ENCODE data around the gene TXK.

Gene TXK

DNA sequence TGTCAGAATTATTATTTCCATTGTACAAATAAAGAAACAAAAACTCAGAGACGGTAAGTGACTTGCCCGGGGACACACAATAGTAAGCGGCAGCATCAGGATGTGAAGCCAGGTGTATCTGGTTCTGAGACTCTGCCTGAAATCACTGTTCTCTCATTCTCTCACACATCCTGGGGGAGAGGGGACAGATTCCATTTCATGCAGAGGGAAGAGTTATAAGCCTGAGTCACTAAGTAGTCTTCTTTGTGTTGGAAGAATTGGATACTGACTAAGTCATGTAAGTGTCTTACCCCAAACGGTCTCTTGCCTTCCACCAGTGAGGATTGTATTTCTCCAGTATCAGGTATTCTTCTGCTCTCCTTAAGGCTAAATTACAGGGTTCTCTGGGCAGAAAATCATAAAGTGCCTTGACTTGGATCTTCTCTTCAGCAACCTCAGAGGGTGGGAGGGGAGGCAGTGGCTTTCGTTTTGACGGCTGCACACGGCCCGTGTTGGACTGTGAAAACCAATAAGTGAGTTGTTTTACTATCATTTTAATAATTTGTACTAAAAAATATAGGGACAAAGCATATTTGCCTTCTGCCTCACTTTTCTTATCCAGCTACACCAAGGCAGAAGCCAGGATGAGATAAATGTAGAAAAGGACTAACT, 21.9 kb downstream of the TXK start:
- no peaks in the 10 kb centered on the region for H3K9me2 ChIP-seq (replicated peaks; ENCODE audit: low read depth, low read length)
- TF ChIP-seq EZH2phosphoT487 (IDR thresholded peaks at IDR 0.05; ENCODE audit: borderline replicate concordance), result no peak
- TF ChIP-seq, protein P1, sequence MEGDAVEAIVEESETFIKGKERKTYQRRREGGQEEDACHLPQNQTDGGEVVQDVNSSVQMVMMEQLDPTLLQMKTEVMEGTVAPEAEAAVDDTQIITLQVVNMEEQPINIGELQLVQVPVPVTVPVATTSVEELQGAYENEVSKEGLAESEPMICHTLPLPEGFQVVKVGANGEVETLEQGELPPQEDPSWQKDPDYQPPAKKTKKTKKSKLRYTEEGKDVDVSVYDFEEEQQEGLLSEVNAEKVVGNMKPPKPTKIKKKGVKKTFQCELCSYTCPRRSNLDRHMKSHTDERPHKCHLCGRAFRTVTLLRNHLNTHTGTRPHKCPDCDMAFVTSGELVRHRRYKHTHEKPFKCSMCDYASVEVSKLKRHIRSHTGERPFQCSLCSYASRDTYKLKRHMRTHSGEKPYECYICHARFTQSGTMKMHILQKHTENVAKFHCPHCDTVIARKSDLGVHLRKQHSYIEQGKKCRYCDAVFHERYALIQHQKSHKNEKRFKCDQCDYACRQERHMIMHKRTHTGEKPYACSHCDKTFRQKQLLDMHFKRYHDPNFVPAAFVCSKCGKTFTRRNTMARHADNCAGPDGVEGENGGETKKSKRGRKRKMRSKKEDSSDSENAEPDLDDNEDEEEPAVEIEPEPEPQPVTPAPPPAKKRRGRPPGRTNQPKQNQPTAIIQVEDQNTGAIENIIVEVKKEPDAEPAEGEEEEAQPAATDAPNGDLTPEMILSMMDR (conservative IDR thresholded peaks at IDR 0.05; ENCODE audit: low read length), result no peak
- peak overlapping the region; percentile 74 for H3K4me3 ChIP-seq (ENCODE audit: low read length, poor library complexity, severe bottlenecking)
- peak overlapping the region; percentile 57; the same call in 1 of the 2 replicates for H2AFZ ChIP-seq (ENCODE audit: low read length)
- no peaks in the 10 kb centered on the region for H3K79me2 ChIP-seq (ENCODE audit: insufficient read depth, low read length)
- H3K27me3 ChIP-seq (ENCODE audit: insufficient read depth, low read length, poor library complexity, severe bottlenecking), result no peaks in the 10 kb centered on the region
- no peaks in the 10 kb centered on the region for H3F3A ChIP-seq (ENCODE audit: low read depth)
- H3K4me2 ChIP-seq (ENCODE audit: low read depth, low read length, poor library complexity, severe bottlenecking), result peak overlapping the region; percentile 81
- peak overlapping the region; percentile 71 for H3K9ac ChIP-seq (ENCODE audit: low read depth, low read length, poor library complexity, severe bottlenecking)
- H3K4me1 ChIP-seq (ENCODE audit: insufficient read depth, low read length, poor library complexity, severe bottlenecking), result peaks cover 34% of the 10 kb centered on the region
- no peaks in the 10 kb centered on the region for H3K9me3 ChIP-seq (ENCODE audit: insufficient read depth, low read depth, low read length)
- no peaks in the 10 kb centered on the region for H4K20me1 ChIP-seq (ENCODE audit: insufficient read depth, low read length, poor library complexity, severe bottlenecking)
- no peaks in the 10 kb centered on the region for H3K36me3 ChIP-seq (ENCODE audit: insufficient read depth, low read length)

DNA sequence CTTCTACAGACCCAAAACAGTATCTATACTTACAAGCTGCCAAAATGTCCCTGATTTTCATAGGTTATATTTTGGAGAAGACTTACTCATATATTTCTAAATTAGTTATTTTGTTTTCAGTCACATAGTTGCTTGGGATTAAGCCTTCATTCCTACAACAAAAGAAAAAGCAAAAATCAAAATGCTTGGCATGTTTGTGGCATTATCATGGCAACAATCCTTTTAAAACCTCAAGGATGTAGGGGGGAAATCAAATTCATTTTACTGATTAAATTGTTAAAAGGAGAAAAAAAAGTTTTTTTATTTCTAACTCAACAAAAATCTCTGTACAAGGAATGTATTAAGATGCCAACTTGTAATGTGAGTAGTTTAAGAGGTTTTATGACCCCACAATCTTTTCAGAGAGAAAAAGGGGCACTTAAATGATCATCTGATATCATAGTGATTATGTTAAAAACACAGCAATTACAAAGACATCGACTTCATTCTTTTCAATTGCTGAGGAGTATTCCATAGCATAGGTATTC, 23.5 kb downstream of the TXK start:
- H2AFZ ChIP-seq (ENCODE audit: low read length), result no peak overlapping the region
- H3K9ac ChIP-seq (ENCODE audit: low read depth, low read length, poor library complexity, severe bottlenecking), result no peak overlapping the region
- no peaks in the 10 kb centered on the region for H3K79me2 ChIP-seq (ENCODE audit: insufficient read depth, low read length)
- no peaks in the 10 kb centered on the region for H3K27me3 ChIP-seq (ENCODE audit: insufficient read depth, low read length, poor library complexity, severe bottlenecking)
- no peaks in the 10 kb centered on the region for H4K20me1 ChIP-seq (ENCODE audit: insufficient read depth, low read length, poor library complexity, severe bottlenecking)
- peak overlapping the region; percentile 81 for H3K4me2 ChIP-seq (ENCODE audit: low read depth, low read length, poor library complexity, severe bottlenecking)
- H3K36me3 ChIP-seq (ENCODE audit: insufficient read depth, low read length), result no peaks in the 10 kb centered on the region
- TF ChIP-seq EZH2phosphoT487 (IDR thresholded peaks at IDR 0.05; ENCODE audit: borderline replicate concordance), result no peak
- TF ChIP-seq, protein P1 (conservative IDR thresholded peaks at IDR 0.05; ENCODE audit: low read length), result no peak
- no peaks in the 10 kb centered on the region for H3K9me3 ChIP-seq (ENCODE audit: insufficient read depth, low read depth, low read length)
- peak overlapping the region; percentile 19 for H3K4me3 ChIP-seq (ENCODE audit: low read length, poor library complexity, severe bottlenecking)
- no peaks in the 10 kb centered on the region for H3K9me2 ChIP-seq (replicated peaks; ENCODE audit: low read depth, low read length)
- H3K4me1 ChIP-seq (ENCODE audit: insufficient read depth, low read length, poor library complexity, severe bottlenecking), result peaks cover 29% of the 10 kb centered on the region
- H3F3A ChIP-seq (ENCODE audit: low read depth), result no peaks in the 10 kb centered on the region

DNA sequence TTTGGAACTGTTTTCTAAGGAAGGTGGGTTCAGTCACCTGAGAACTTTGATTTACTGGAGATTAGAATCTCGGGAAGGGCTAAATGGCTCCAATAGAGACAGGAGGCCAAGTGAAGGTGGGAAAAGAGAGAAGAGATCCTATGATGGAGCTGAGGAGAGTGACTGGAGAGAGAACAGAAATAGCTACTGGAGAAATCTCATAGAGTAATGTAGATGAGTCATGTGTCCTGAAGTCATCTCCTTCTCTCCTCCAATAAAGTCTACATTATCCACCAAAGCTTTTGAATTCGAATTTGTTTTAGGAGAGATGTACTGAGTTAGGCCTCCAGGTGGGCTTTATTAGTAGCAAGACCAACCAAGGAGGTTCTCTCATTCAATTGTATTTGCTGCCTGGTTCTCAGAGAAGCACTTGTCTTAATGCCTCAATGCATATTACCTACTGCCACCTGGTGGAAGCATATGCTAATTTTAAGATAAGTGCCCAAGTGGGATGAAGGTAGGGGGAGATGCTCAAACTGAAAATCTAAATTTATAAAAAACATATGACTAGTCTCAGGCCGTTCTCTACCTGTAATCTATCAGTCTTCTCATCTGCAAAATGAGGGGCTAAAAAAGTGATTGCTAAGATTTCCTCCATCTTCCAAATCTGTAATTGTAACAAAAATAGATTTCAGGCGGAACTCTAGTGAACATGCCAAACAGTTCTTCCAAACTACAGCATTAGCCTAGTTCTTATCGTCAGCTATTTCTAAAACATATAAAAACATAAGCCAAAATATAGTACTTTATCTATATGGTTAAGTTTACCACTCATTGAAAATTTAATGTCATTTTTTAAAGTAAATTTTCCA, 24.4 kb downstream of the TXK start:
- Histone ChIP-seq H3F3A (ENCODE audit: low read depth) (no peaks in the 10 kb centered on the region), H4K20me1 (ENCODE audit: insufficient read depth, low read length, poor library complexity, severe bottlenecking) (no peaks in the 10 kb centered on the region), H3K36me3 (ENCODE audit: insufficient read depth, low read length) (no peaks in the 10 kb centered on the region), H3K9me3 (ENCODE audit: insufficient read depth, low read depth, low read length) (no peaks in the 10 kb centered on the region), H3K4me3 (ENCODE audit: low read length, poor library complexity, severe bottlenecking) (no peak overlapping the region), H3K4me1 (ENCODE audit: insufficient read depth, low read length, poor library complexity, severe bottlenecking) (peaks cover 28% of the 10 kb centered on the region), H2AFZ (ENCODE audit: low read length) (no peak overlapping the region), H3K79me2 (ENCODE audit: insufficient read depth, low read length) (no peaks in the 10 kb centered on the region), H3K27me3 (ENCODE audit: insufficient read depth, low read length, poor library complexity, severe bottlenecking) (no peaks in the 10 kb centered on the region), H3K4me2 (ENCODE audit: low read depth, low read length, poor library complexity, severe bottlenecking) (peak overlapping the region; percentile 81), H3K9me2 (replicated peaks; ENCODE audit: low read depth, low read length) (no peaks in the 10 kb centered on the region), H3K9ac (ENCODE audit: low read depth, low read length, poor library complexity, severe bottlenecking) (no peak overlapping the region)
- no peak for TF ChIP-seq EZH2phosphoT487 (IDR thresholded peaks at IDR 0.05; ENCODE audit: borderline replicate concordance)
- TF ChIP-seq, protein P1 (conservative IDR thresholded peaks at IDR 0.05; ENCODE audit: low read length), result peak; percentile 79
